Measurements from ENCODE around the gene NAGA.

NAGA gene

DNA sequence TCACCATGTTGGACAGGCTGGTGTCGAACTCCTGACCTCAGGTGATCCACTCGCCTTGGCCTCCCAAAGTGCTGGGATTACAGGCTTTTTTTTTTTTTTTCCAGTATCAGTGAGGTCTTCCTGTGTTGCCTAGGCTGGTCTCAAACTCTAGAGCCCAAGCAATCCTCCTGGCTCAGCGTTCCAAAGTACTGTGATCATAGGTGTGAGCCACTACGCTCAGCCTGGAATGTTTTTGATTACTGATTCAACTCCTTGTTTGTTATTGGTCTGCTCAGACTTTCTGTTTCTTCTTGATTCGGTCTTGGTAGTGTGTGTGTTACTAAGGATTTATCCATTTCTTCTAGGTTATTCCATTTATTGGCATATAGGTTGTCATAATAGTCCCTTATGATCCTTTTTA lies 31.3 kb downstream of the NAGA start:
- DNase-seq (ENCODE audit: low spot score) = no peak

- DNase-seq (ENCODE audit: low spot score) = no peak
These were observed 35.4 kb downstream of the NAGA start for GRCh38 chr22:42035256-42035655.

DNA sequence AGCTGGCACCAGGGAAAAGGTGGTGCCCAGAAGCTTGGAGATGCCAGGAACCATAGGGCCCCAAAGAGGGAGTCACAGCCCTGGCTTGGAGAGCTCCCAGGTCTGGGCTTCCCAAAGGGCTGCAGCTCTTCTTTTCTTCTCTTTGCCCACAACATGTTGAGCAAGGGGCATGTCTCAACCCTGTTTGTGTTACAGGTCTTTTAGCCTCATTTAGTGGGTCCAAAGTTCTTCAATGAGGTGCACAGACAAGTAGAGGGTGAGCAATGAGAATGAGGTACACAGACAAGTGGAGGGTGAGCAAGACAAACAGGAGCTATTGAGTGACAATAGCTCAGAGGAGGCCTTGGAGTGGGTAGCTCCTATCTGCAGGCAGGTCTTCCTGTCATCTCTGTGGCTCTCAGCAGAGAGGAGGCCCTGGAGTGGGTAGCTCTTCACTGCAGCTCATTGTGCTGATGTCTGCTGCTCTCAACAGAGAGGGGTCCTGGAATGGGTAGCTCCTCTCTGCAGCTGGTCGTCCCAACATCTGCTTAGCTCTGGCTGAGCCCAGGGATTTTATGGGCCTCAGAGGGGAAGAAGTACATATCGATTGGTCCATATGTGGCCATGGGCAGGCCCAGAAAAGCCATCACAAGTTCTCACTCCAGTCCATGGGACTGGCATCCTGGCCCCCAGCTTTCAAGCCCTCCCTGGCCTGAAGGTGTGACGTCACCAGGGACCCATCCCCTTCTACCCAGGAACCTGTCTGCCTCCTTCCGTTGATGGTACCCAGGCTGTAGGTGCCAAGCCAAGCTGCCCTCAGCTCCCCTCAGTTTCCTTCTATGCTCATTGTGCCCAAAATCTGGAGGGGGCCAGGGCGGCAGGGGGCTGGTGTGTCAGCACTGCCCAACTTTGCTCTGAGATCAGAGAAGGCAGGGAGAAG lies 37.1 kb downstream of the NAGA start:
- no peak for DNase-seq (ENCODE audit: low spot score)

DNA sequence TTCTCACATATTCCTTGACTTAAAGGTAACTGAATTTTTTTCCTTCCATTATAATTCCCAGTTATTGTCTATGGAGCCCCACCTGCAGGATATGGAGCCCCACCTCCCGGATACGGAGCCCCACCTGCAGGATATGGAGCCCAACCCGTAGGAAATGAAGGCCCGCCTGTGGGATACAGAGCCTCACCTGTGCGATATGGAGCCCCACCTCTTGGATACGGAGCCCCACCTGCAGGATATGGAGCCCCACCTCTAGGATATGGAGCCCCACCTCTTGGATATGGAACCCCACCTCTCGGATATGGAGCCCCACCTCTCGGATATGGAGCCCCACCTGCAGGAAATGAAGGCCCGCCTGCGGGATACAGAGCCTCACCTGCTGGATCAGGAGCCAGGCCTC lies 43.9 kb downstream of the NAGA start:
- DNase-seq (ENCODE audit: low spot score) = no peak

DNA sequence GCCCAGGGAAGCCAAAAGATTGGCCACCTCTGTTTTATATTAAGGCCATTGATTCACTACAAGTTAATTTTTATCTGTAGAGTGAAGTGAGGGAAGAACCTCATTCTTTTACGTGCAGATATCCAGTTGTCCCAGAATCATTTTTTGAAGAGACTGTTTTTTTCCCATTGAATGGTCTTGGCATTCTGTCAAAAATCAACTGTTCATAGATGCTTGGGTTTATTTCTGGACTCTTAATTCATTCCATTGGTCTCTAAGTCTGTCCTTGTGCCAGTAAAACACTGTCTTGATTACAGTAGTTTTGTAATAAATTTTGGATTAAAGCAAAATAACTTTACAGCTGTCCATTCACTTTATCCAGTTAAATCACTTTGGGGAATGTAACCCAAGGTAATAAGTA lies 45.2 kb downstream of the NAGA start:
- no peak for DNase-seq (ENCODE audit: low spot score)

DNA sequence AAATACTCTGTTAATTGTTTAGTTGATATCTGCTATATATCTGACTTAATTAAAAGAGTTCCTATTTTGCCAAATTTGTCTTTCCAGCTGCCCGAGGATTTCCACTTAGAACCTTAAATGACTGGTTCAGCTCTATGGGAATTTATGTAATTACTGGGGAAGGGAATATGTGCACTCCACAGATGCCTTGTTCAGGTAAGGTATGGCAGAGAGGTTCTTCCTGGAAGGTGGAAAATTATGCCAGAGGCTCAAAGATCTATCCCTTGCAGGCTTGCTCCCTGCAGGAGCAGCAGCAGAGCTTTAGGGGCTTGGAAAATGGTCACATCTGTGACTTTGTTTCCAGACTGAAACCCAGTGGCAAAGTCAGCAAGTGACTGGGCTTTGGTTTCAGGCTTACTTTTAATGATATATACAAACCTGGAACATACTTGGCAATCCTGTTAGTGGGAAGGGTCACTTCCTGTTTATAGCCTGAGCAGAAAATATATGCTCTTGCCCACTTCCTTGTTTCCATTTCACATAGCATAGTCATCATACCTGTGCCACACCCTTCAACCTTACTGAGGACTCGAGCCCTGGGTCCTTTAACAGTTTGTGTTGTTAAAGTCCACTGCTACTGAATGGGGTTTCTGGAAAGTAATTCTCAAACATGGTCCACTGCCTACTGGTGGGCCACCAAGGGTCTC lies 48.3 kb downstream of the NAGA start:
- DNase-seq (ENCODE audit: low spot score) = peak; percentile 87

- DNase-seq (ENCODE audit: low spot score) = no peak
These were observed 49.0 kb downstream of the NAGA start for GRCh38 chr22:42021571-42021970.

- DNase-seq (ENCODE audit: low spot score) = no peak
These were observed 52.4 kb downstream of the NAGA start for GRCh38 chr22:42018224-42018623.

- DNase-seq (ENCODE audit: low spot score) = no peak
These were observed 54.5 kb downstream of the NAGA start for GRCh38 chr22:42016111-42016510.

GRCh38 chr22:42013385-42013784 lies 57.2 kb downstream of the NAGA start:
- DNase-seq (ENCODE audit: low spot score) = no peak

- no peak for DNase-seq (ENCODE audit: low spot score)
These were observed 59.8 kb downstream of the NAGA start for GRCh38 chr22:42010778-42011177.

Data from LoVo (cell line).